WTC11 (cell line): Measurements from ENCODE around the gene BTF3.

Experiments used
- ATF2 ChIP-seq: sonication (generic); formaldehyde crosslinking; IDR thresholded peaks from 2 replicates; pipeline ENCODE4 v1.8.1; 2022; ENCODE audit warnings: low read depth, missing genetic modification reagents, borderline replicate concordance
- ETV6 ChIP-seq: sonication (generic); formaldehyde crosslinking; IDR thresholded peaks from 2 replicates; pipeline ENCODE4 v1.8.1; 2022; ENCODE audit warnings: mild to moderate bottlenecking, missing genetic modification reagents
- SP1 ChIP-seq: sonication (generic); formaldehyde crosslinking; conservative IDR thresholded peaks from 2 replicates; pipeline ENCODE4 v1.8.1; 2022; ENCODE audit warnings: missing genetic modification reagents
- ZBTB21 ChIP-seq: sonication (generic); formaldehyde crosslinking; IDR thresholded peaks from 2 replicates; pipeline ENCODE4 v1.8.1; 2023; ENCODE audit warnings: mild to moderate bottlenecking, missing genetic modification reagents, borderline replicate concordance
- TF ChIP-seq, protein P1 (sequence below): sonication (generic); formaldehyde crosslinking; IDR thresholded peaks from 2 replicates; pipeline ENCODE4 v1.8.1; 2022; ENCODE audit warnings: missing genetic modification reagents, borderline replicate concordance
- TF ChIP-seq, protein P2 (sequence below): fragments of 200-600 bp; IDR thresholded peaks from 2 replicates; pipeline ENCODE4 v1.8.0; 2022; ENCODE audit warnings: antibody characterized with exemption
- TF ChIP-seq, protein P3 (sequence below): sonication (generic); formaldehyde crosslinking; conservative IDR thresholded peaks from 2 replicates; pipeline ENCODE4 v1.8.1; 2022; ENCODE audit warnings: mild to moderate bottlenecking, missing genetic modification reagents
- TF ChIP-seq, protein P4 (sequence below): sonication (generic); formaldehyde crosslinking; IDR thresholded peaks from 2 replicates; pipeline ENCODE4 v1.8.0; 2022; ENCODE audit warnings: mild to moderate bottlenecking, missing genetic modification reagents

DNA sequence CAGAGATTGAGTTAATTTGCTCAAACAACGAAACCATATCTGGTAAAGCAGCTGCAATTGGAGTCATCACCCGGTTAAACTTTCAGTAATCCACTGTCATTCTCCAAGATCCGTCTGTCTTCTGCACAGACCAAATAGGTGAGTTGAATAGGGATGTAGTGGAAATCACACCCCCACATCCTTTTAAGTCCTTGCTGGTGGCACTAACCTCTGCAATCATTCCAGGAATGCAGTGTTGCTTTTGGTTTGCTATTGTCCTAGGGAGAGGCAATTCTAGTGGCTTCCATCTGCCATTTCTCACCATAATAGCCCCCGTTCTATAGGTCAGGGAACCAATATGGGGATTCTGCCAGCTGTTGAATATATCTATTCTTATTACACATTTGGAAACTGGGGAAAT, 14.6 kb upstream of the BTF3 start:
- TF ChIP-seq SP1 (no peak), ETV6 (CRISPR knock-in tag) (no peak), ZBTB21 (no peak), ATF2 (CRISPR knock-in tag) (no peak)
- TF ChIP-seq, protein P1, sequence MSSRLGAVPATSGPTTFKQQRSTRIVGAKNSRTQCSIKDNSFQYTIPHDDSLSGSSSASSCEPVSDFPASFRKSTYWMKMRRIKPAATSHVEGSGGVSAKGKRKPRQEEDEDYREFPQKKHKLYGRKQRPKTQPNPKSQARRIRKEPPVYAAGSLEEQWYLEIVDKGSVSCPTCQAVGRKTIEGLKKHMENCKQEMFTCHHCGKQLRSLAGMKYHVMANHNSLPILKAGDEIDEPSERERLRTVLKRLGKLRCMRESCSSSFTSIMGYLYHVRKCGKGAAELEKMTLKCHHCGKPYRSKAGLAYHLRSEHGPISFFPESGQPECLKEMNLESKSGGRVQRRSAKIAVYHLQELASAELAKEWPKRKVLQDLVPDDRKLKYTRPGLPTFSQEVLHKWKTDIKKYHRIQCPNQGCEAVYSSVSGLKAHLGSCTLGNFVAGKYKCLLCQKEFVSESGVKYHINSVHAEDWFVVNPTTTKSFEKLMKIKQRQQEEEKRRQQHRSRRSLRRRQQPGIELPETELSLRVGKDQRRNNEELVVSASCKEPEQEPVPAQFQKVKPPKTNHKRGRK (CRISPR knock-in tag) = no peak
- TF ChIP-seq, protein P2, sequence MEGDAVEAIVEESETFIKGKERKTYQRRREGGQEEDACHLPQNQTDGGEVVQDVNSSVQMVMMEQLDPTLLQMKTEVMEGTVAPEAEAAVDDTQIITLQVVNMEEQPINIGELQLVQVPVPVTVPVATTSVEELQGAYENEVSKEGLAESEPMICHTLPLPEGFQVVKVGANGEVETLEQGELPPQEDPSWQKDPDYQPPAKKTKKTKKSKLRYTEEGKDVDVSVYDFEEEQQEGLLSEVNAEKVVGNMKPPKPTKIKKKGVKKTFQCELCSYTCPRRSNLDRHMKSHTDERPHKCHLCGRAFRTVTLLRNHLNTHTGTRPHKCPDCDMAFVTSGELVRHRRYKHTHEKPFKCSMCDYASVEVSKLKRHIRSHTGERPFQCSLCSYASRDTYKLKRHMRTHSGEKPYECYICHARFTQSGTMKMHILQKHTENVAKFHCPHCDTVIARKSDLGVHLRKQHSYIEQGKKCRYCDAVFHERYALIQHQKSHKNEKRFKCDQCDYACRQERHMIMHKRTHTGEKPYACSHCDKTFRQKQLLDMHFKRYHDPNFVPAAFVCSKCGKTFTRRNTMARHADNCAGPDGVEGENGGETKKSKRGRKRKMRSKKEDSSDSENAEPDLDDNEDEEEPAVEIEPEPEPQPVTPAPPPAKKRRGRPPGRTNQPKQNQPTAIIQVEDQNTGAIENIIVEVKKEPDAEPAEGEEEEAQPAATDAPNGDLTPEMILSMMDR = no peak
- TF ChIP-seq, protein P3, sequence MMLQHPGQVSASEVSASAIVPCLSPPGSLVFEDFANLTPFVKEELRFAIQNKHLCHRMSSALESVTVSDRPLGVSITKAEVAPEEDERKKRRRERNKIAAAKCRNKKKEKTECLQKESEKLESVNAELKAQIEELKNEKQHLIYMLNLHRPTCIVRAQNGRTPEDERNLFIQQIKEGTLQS (CRISPR knock-in tag) = no peak
- TF ChIP-seq, protein P4, sequence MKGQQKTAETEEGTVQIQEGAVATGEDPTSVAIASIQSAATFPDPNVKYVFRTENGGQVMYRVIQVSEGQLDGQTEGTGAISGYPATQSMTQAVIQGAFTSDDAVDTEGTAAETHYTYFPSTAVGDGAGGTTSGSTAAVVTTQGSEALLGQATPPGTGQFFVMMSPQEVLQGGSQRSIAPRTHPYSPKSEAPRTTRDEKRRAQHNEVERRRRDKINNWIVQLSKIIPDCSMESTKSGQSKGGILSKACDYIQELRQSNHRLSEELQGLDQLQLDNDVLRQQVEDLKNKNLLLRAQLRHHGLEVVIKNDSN (CRISPR knock-in tag) = no peak
